Loucy (cell line): ENCODE measurements around the gene NLGN4Y.

Source experiments
- EZH2phosphoT487 ChIP-seq: fragments of 200-600 bp; IDR thresholded peaks from 2 replicates; pipeline ENCODE4 v1.6.1; 2018; ENCODE audit warnings: antibody characterized with exemption, mild to moderate bottlenecking, moderate library complexity, borderline replicate concordance
- TF ChIP-seq, protein P1 (sequence below): fragments of 200-600 bp; sonication (generic); conservative IDR thresholded peaks from 2 replicates; pipeline ENCODE4 v1.5.1; 2014; ENCODE audit warnings: mild to moderate bottlenecking, antibody characterized with exemption, low read length

DNA sequence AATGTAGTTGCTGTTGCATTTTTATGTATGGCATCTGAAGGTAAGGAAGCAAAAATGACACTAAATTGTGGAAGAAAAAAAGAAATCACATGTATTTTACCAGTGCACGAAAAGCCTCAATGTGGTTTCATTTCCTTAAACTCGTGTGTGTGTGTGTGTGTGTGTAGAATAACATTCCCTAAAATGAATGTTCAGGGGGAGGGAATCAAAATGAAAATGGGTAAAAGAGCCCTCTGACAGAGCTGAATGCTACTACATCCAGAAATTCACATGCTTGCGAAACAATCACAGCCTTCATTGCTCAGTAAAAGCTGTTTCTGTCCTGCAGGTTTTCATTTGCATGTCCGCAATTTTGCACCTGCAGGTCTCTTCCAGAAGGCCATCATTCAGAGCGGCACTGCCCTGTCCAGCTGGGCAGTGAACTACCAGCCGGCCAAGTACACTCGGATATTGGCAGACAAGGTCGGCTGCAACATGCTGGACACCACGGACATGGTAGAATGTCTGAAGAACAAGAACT is 305.1 kb downstream of the NLGN4Y start:
- TF ChIP-seq, protein P1, sequence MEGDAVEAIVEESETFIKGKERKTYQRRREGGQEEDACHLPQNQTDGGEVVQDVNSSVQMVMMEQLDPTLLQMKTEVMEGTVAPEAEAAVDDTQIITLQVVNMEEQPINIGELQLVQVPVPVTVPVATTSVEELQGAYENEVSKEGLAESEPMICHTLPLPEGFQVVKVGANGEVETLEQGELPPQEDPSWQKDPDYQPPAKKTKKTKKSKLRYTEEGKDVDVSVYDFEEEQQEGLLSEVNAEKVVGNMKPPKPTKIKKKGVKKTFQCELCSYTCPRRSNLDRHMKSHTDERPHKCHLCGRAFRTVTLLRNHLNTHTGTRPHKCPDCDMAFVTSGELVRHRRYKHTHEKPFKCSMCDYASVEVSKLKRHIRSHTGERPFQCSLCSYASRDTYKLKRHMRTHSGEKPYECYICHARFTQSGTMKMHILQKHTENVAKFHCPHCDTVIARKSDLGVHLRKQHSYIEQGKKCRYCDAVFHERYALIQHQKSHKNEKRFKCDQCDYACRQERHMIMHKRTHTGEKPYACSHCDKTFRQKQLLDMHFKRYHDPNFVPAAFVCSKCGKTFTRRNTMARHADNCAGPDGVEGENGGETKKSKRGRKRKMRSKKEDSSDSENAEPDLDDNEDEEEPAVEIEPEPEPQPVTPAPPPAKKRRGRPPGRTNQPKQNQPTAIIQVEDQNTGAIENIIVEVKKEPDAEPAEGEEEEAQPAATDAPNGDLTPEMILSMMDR, result no peak
- TF ChIP-seq EZH2phosphoT487, result no peak
